Midbrain (tissue), 1 donor: ENCODE results near the gene FAM83E.
"Not testable (repeated sequence)": the region's sequence is repeated elsewhere in the genome, so short reads cannot be mapped to it uniquely, and the experiment has no call there.

ENCODE experiments used
- DNase-seq: peaks from one replicate; lab custom pipeline; 2025; lab: John Stamatoyannopoulos, UW

The FAM83E gene

DNA sequence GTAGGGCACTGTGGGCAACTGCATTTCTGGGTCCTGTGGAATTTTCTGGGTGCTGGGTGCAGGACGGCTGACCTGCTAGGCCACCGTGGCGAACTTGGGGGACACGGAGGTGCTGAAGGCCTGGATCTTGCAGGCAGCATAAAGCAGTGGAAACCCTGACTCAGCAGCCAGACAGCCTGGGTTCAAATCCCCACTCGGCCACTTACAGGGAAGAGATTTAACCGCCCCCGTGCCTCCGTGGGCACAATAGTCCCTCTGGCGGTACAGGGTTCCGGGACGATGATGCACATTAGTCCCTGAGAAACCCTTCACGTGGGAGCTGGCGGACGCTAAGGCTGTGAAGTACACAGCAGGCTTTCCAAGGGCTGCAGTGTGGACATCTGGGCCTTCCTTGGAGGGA, 3.0 kb downstream of the FAM83E start:
- DNase-seq: no peak

DNA sequence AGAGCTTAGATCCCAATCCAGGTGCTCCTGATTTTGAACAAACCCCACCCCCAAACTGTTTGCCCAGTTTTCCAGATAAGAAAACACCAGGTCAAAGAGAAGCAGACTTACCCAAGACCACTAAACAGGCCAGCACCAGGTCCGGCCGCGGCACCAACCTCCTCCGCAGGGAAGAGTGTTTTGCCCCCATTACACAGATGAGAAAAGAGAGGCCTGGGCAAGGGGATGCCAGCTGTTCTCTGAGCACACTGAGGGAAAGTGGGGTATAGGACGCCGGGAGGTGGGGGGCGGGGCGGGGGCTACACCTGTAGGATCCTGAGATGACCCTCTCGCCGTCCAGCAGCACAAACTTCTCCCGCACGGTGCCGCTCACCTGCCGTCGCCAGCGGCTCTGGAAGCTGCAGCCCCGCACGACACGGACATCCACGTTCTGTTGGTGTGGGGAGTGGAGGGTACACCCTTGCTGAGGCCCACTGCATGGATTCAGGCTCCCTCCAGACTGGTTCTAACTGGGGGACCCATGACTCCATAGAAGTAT, 5.2 kb downstream of the FAM83E start:
- no peak for DNase-seq

DNA sequence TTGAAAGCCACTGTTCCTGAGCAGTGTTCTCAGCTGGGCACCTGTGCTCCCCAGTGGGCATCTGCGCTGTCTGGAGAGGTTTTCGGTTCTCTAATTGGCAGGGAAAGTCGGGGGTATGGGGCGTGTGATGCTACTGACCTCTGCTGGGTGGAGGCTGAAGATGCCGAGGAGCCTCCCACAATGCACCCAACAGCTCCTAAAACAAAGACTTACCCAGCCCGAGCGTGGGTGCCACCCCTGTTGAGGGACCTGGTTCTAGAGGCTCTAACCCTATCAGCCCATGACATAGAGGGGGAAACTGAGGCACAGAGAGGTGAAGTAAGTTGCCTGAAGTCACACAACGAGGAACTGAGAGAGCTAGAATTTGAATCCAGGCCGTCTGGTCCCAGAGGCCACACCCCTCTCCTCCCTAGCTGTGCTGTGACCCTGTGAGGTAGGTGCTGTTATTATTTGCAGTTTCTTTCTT, 6.0 kb downstream of the FAM83E start:
- DNase-seq: peak; percentile 28

DNA sequence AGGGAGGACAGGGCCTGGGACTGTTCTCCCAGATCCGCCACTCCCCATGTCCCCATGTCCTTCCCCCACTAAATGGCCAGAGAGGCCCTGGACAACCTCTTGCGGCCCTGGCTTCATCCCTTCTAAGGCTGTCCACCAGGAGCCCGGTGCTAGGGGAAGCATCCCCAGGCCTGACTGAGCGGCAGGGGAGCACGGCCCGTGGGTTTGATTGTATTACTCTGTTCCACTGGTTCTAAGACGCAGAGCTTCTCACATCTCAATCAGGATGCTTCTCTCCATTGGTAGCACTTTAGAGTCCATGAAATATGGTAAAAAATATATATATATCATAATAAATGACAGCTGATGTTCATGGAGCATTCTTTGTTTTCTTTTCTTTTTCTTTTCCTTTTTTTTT, 7.5 kb downstream of the FAM83E start:
- DNase-seq: no peak

DNA sequence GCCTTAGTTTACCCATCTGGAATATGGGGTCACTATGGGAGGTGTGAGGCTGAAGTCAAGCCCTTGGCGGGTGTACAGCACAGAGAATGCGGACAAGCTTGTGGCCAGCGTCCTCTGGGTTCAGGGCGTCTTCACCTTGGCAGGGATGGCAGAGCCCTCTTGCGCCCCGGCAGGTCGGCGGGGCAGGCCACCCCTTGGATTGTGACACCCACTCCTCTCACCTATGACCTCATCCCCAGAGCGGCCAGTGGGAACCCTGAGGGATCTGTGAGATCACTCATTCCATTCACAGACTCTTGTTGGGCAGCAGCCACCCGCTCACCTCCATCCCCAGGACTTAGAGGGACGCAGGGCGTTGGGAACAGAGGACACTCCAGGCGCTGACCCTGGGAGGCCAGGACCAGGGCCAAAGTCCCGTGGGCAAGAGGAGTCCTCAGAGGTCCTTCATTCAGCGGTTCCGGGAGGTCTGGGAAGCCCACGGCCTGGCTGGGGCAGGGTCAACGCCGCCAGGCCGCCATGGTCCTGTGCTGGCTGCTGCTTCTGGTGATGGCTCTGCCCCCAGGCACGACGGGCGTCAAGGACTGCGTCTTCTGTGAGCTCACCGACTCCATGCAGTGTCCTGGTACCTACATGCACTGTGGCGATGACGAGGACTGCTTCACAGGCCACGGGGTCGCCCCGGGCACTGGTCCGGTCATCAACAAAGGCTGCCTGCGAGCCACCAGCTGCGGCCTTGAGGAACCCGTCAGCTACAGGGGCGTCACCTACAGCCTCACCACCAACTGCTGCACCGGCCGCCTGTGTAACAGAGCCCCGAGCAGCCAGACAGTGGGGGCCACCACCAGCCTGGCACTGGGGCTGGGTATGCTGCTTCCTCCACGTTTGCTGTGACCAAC, 8.2 kb downstream of the FAM83E start, which contains the start of gene SPACA4:
Gene SPACA4, plus strand, starts transcription at position 280 of the 896 bp plus-strand sequence. Its CDS starts 237 bp downstream, at position 517.
- DNase-seq: no peak

DNA sequence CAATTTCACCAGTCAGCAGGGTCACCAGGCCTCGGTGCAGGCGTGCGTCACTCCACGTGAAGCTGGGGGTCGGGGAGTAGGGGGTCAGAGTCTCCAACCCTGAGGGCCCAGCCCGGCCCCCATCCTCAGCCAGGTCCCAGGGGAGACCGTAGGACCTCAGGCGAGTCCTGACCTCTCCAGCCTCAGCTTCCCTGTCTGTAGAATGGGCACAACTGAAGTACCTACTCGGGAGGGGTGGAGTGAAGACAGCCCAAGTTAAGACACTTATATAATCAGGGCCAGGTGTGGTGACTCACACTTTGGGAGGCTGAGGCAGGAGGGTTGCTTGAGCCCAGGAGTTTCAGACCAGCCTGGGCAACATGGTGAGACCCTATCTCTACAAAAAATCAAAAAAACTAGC, 11.0 kb downstream of the FAM83E start:
- no peak for DNase-seq

DNA sequence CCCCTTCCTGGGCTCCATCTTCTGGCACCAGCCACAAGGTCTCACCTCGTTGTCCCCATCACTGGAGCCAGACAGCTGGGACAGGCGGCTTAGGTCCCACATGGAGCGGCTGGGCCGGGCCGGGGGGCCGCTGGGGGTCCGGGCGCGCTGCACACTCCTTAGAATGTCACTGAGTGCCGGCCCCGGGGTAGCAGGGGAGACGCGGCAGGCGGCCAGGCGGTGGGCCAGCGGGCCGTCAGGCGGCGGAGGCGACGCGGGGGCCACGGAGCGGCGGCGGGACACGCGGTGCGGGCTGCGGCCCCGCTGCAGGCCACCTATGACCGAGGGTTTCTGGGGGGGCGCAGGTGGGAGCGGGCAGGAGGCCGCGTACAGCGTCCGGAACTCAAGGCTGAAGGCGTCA, 11.4 kb downstream of the FAM83E start:
- no peak for DNase-seq

DNA sequence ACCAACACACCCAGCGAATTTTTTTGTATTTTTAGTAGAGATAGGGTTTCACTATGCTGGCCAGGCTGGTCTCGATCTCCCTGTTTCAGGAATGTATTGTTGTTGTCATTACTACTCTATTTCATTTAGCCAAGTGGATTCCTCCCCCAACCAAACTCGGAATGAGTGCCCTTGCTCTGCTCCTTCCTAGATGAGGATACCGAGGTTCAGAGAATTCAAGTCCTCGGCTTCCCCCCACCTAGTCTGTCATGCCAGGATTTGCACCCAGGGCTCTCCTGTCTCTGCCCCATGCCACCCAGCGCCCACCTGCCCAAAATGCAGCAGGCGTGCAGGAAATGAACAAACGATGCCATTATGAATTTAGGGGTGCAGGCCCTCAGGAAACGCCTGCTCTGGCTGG, 11.9 kb downstream of the FAM83E start:
- no peak for DNase-seq

DNA sequence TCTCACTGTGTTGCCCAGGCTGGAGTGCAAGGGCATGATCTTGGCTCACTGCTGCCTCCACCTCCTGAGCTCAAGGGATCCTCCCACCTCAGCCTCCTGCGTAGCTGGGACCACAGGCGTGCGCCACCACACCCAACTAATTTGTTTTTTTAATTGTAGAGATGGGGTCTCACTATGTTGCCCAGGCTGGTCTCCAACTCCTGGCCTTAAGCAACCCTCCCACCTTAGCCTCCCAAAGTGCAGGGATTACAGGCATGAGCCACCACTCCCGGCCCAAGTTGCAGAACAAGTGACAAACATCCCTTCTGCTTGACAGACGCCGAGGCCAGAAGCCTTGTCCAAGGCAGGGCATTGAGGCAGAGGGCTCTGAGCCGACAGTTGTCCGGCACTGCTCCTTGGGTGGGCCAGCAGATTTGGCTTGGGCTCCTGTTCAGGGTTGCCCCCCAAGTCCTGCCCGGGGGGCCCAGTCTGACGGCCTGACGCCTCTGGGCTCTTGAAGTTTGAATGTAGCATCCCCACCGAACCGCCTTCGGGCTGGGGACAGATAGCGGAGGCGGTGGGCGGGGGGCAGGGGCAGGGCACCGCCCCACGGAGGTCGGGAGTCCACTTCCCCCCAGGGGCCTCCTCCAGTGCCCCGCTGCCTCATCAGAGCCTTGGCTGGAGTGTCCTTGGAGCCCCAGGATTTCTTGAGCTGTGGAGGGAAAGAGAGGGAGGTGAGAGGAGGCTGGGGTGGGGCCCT, 14.0 kb downstream of the FAM83E start:
- DNase-seq: no peak

DNA sequence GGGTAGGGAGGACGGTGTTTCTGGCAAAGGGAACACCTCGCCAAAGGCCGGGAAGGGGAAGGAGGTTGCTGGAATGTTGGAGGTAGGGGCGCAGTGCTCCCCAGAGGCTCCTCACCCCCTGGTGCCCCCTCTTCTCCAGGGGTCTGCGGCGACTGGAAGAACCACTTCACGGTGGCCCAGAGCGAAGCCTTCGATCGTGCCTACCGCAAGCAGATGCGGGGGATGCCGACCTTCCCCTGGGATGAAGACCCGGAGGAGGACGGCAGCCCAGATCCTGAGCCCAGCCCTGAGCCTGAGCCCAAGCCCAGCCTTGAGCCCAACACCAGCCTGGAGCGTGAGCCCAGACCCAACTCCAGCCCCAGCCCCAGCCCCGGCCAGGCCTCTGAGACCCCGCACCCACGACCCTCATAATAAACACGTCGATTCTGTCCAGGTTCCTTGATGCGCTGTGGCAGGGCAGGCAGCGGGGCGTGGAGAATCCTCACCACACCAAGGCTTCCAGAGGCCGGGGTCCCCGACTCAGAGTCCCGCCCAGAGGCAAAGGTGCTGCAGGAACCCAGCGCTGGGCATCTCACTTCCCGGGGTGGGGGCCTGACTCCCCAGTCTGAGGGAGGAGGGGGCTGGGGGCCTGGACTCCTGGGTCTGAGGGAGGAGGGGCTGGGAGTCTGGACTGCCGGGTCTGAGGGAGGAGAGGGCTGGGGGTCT, 15.7 kb downstream of the FAM83E start:
- DNase-seq: no peak

DNA sequence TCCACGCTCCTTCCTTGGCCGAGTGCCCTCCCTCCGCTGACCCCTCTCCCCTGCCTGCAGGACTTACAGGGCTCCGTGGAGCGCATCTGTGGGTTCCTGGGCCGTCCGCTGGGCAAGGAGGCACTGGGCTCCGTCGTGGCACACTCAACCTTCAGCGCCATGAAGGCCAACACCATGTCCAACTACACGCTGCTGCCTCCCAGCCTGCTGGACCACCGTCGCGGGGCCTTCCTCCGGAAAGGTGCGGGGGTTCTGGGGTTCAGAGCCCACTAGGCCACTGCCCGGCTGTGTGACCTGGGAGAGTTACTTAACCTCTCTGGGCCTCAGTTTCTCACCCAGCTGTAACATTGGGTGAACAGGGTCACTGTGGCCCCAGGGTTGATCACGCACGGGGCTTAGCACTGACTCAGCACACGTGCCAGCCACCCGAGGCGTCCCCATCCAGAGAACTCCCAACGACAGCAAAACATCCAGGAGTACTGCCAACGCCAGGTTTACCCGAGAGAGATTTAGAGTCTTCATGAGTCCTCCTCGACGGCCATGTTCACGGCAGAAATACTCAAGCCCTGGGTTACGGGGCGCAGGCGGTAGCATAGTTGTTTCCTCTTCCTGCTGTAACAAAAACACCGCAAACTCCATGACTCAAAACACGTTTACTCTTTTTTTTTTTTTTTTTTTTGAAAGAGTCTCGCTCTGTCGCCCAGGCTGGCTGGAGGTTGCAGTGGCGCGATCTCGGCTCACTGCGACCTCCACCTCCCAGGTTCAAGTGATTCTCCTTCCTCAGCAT, 18.0 kb downstream of the FAM83E start:
- no peak for DNase-seq

DNA sequence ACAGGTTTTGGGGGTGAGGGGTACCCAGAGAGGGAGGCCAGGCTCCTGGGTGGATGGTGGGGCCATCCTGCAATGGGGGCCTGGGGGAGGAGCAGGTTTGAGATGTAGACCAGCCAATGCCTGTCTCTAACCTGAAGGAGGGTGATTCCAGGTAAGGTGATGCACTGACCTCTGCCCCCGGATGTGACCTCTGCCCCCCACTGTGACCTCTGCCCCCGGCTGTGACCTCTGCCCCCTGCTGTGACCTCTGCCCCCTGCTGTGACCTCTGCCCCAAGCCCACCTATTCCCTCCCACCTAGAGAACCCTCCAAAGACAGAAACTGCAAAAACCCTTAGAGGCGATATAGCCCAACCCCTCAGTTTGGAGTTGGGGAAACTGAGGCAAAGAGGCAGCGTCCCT, 18.6 kb downstream of the FAM83E start:
- no peak for DNase-seq

DNA sequence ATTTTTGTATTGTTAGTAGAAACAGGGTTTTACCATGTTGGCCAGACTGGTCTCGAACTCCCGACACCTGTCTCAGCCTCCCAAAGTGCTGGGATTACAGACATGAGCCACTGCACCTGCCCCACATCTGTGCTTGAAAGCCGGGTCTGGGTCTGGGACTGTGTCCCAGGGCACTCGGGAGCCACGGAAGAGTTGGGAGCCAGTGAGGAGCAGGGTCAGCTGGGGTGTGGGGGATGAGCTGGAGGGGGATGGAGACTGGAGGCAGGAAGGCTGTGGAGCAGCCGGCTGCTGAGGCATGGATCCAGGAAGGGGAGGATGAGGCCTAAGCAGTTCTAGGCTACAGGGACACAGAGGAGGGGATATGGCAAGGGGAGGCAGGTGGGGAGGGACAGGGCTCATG, 19.0 kb downstream of the FAM83E start:
- no peak for DNase-seq

DNA sequence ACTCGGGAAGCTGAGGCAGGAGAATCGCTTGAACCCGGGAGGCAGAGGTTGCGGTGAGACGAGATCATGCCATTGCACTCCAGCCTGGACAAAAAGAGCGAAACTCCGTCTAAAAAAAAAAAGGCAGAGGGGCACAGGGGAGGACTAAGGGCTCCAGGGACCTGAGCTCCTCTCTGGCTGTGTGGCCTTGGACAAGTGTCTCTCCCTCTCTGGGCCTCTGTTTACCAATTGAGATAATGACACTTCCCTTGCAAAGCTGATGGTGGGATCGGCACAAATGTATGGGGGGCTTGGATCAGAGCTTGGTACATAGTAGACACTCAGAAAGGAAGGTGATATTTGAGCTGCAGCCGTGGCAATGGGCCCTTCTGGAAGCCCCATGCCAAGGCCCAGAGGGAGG, 19.7 kb downstream of the FAM83E start:
- DNase-seq: no peak

DNA sequence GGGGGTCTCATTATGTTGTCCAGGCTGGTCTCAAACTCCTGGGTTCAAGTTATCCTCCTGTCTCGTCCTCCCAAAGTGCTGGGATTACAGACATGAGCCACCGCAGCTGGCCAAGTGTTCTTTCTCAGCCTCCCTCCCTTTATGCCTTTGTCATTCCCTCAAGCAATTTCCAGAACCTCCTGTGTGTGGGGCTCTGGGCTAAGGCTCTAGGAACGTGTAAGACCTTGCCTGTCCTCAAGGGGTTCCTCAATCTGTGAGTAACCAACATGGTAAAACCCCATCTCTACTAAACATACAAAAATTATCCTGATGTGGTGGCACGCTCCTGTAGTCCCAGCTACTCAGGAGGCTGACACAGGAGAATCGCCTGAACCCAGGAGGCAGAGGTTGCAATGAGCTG, 23.9 kb downstream of the FAM83E start:
- DNase-seq: no peak

DNA sequence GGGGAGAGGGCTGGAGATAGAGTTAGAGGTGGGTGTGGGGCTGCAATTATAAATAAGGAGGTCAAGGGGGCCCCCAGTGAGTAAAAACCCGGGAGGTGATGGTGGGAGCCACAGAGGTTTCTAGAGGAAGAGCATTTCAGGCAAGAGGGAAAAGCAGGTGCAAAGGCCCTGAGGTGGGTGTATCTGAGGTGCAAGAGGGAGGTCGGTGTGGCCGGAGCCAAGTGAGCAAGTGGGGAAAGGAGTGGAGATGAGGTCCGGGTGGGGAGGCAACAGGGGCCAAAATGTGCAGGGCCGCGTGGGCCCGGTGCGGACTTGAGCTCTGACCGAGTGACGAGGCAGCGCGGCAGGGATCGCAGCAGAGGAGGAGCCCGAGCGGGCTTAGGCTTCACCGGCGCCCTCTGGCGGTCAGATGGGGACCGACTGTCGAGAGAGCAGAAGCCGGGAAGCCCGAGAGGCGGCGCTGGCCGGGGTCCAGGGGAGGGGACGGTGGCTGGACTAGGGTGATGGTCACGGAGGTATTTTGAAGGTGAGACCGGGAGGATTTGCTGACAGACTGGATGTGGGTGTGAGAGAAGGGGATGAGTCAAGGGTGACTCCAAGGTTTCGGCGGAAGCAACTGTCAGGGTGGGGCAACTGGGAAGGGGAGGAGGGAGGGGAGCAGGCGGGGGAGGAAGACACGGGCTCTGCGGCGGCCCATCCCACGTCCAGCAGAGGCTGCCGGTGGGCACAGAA, 26.0 kb downstream of the FAM83E start:
- DNase-seq: peak; percentile 75

DNA sequence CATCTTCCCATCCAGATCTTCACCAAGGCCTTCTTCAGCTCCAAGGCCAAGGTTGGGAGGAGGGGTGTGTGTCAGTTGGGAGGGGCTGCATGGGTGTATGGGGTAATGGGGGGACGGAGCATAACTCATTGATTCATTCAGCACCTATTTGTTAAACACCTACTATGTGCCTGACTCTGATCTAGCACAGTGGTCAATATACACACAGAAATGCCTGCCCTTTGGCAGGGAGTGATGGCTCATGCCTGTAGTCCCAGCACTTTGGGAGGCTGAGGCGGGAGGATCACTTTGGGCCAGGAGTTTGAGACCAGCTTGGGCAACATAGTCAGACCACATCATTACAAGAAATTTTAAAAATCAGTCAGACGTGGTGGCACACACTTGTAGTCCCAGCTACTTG, 27.5 kb downstream of the FAM83E start:
- DNase-seq: no peak

DNA sequence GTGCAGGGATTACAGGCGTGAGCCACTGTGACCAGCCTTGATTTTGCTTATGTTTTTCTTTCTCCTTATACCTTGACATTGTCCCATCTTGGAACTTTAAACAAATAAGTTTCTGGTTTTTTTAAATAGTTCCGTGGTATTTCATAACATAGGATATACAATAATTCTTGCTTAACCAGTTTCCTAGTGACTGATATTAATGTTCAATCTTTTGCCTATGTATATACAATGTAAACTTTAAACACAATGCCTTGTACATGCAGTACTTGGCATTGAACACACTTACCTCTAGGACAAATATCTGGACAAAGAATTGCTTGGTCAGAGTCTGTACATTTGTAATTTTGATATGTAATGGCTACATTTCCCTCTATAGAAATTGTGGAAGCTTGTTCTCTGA, 32.7 kb downstream of the FAM83E start:
- DNase-seq: no peak

DNA sequence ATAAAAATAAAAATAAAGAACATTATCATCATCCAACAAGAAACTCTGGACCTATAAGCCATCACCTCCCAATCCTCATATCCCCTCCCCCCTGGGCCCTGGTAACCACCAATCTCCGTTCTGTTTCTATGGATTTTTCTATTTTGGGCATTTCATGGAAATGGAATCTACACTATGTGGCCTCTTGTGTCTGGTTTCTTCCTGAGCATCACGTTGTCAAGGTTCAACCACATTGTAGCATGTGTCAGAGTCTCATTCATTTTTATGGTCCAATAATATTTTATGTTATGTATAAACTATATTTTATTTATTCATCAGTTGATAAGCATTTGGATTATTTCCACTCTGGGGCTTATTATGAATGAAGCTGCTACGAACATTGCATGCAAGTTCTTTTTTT, 36.0 kb downstream of the FAM83E start:
- no peak for DNase-seq

DNA sequence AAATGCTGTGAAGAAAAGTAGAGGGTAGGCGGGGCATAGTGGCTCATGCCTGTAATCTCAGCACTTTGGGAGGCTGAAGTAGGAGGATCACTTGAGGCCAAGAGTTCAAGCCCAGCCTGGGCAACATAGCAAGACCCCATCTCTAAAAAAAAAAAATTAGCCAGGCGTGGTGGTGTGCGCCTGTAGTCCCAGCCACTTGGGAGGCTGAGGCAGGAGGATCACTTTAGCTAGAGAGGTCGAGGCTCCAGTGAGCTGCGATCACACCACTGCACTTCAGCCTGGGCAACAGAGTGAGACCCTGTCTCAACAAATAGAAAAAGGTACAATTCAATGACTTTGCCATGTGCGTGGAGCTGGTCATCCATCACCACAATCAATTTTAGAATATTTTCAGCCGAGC, 37.0 kb downstream of the FAM83E start:
- DNase-seq: not testable (repeated sequence)
